HG03571 (cell line): ENCODE measurements around the gene PRMT1.
"Not testable (repeated sequence)": the region's sequence is repeated elsewhere in the genome, so short reads cannot be mapped to it uniquely, and the experiment has no call there.

ENCODE experiments used
- ATAC-seq: cut with Tn5 transposase; IDR thresholded peaks from one replicate; pipeline ENCODE4 v1.9.1; 2021; ENCODE audit not compliant: unreplicated experiment

PRMT1 gene

DNA sequence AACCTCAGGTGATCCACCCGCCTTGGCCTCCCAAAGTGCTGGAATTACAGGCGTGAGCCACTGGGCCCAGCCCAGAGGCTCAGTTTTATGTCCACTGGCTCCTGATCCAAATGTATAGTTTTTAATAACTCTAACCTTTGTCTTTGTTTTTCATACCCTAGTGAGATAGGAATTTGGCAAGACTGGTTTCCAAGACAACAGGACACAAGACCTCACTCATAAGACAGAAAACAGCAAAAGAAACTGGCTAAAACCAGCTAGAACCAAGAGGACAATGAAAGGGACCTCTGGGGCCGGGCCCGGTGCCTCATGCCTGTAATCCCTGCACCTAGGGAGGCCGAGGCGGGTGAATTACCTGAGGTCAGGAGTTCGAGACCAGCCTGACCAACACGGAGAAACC is 41.4 kb downstream of the PRMT1 start:
- ATAC-seq: no peak

DNA sequence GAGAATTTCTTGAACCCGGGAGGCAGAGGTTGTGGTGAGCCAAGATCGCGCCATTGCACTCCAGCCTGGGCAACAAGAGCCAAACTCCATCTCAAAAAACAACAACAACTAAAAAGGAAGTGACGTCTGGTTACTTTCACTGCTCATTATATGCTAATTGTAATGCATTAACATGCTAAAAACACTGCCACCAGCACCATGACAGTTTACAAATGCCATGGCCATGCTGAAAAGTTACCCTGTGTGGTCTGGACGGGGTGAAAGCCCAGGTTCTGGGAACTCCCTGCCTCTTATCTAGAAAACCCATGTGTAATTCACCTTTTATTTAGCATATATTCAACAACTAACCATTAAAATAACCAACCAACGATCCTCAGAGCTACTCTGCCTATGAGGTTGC is 41.9 kb downstream of the PRMT1 start:
- ATAC-seq: no peak

DNA sequence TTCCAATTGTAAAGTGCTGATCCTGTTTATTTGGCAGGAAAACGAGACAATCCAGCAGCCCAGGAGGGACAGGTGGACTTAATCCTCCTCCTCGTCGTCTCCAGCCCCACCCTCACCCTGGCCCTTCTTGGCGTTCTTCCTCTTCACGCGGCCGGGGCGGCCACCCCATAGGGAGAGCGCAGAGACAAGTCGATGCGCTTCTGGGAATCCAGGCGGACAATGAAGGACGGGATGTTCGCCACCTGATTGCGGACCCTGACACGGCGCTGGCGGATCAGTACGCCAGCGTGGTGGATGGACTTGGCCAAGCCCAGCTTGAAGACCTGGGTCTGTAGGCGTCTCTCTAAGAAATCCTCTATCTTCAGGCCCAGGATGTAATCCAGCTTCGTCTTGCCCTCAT is 42.3 kb downstream of the PRMT1 start:
- not testable (repeated sequence) for ATAC-seq

DNA sequence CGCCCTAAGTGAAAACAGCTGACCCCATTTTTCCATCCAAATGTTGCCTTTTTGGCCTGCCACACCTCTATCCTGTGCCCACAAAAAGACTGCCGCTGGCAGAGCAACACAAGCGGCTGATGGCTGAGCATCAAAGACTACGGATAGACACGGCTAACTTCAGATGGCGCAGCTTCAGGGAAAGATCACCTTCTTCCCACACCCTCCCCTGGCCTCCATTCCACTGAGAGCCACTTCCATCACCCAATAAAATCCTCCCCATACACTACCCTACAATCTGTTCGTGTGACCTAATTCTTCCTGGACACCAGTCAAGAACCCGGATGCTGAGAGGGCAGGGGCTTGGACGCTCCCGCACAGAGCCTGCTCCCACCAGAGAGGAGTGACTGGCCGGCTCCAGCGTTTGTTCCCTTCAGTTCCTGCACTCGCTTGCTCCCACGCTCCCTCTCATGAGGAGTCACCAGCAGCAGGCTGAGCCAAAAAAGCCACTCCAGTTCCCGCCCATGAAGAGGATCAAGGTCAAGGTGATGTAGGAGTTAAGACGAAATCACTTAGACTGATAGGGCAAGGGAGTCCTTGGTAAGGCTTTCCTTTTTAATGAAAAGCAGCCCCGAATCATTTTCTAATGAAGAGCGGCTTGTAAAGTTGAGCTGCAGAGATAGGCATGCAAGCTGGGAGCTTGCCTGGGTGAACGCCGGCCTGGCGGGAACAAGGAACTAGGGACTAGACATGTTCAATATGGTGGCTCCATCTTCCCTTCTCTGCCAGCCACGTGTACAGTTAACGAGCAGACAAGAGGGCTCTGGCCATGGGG is 50.4 kb downstream of the PRMT1 start:
- ATAC-seq: no peak

DNA sequence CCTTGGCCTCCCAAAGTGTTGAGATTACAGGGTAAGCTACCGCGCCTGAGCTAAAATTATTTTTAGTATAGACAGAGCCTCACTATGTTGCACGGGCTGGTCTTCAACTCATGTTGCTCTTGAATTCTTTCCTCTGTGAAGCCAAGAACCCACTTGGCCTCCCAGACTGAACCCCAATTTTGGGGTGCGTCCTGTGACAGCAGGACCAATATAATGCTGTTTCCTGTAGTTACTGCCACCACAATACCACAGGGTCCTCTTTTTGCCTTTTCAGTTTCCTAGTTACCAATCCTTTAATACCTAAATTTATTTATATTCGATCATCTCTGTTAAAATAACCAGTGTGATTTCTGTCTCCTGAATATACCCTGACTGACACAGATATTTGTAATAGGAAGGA is 53.1 kb downstream of the PRMT1 start:
- no peak for ATAC-seq
